ENCODE data around the gene CKS1B.
A peak's percentile ranks its signal among the peaks of the same experiment; 100 is the strongest.

The CKS1B gene

DNA sequence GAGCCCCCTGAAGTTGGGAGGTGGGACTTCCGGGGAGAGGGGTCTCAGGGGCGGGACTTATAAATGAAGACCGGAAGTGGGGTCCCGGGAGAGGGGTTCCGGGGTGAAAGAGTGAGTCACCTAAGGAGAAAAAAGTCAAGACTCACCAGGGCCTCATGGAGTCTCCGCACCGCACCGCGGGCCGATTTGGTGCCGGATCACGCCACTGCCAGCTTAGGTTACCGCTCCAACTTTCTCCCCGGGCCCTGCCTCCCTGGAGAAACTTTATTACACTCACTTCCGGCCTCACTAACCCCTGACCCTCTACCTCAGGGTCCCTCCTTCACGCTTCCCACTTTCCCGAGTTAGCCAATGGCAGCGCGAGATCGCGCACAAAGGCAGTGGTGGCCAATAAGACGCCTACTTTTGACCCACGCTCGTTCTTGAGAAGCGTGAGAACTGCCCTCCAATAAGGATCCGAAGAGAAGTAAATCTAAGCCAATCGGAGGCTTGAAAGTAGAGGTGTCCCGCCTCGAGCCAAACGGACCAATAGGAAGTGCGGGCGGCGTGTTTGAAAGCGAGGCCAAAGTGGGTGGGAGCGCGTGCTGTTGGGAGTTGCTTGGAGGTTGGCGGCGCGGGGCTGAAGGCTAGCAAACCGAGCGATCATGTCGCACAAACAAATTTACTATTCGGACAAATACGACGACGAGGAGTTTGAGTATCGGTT lies at the start of gene CKS1B:
Gene CKS1B (plus strand): TSS at position 580 of the 706 bp plus-strand sequence. CDS start 65 bp downstream, at position 645.
- Histone ChIP-seq H3K27me3 (ENCODE audit: insufficient read depth, low read depth) (no peaks in the 10 kb centered on the region), H4K20me1 (ENCODE audit: insufficient read depth) (no peaks in the 10 kb centered on the region), H3K36me3 (ENCODE audit: insufficient read depth) (peaks cover 10% of the 10 kb centered on the region; the same call in 1 of the 2 replicates), H3K27ac (peak within 1 kb of the TSS; percentile 77), H2AFZ (ENCODE audit: low read depth) (peak within 1 kb of the TSS; percentile 28), H3K79me2 (ENCODE audit: insufficient read depth, low read depth) (peaks cover 88% of the 10 kb centered on the region), H3K4me1 (ENCODE audit: low read depth, poor library complexity, severe bottlenecking) (peaks cover 66% of the 10 kb centered on the region), H3K9ac (peak within 1 kb of the TSS; percentile 76), H3K4me2 (peak within 1 kb of the TSS; percentile 89), H3K4me3 (IDR thresholded peaks at IDR 0.05; ENCODE audit: insufficient read depth, low read depth, low read length) (peak within 1 kb of the TSS; percentile 98)
- TF ChIP-seq, protein P1, sequence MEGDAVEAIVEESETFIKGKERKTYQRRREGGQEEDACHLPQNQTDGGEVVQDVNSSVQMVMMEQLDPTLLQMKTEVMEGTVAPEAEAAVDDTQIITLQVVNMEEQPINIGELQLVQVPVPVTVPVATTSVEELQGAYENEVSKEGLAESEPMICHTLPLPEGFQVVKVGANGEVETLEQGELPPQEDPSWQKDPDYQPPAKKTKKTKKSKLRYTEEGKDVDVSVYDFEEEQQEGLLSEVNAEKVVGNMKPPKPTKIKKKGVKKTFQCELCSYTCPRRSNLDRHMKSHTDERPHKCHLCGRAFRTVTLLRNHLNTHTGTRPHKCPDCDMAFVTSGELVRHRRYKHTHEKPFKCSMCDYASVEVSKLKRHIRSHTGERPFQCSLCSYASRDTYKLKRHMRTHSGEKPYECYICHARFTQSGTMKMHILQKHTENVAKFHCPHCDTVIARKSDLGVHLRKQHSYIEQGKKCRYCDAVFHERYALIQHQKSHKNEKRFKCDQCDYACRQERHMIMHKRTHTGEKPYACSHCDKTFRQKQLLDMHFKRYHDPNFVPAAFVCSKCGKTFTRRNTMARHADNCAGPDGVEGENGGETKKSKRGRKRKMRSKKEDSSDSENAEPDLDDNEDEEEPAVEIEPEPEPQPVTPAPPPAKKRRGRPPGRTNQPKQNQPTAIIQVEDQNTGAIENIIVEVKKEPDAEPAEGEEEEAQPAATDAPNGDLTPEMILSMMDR (conservative IDR thresholded peaks at IDR 0.05; ENCODE audit: low read depth, low read length): no peak

DNA sequence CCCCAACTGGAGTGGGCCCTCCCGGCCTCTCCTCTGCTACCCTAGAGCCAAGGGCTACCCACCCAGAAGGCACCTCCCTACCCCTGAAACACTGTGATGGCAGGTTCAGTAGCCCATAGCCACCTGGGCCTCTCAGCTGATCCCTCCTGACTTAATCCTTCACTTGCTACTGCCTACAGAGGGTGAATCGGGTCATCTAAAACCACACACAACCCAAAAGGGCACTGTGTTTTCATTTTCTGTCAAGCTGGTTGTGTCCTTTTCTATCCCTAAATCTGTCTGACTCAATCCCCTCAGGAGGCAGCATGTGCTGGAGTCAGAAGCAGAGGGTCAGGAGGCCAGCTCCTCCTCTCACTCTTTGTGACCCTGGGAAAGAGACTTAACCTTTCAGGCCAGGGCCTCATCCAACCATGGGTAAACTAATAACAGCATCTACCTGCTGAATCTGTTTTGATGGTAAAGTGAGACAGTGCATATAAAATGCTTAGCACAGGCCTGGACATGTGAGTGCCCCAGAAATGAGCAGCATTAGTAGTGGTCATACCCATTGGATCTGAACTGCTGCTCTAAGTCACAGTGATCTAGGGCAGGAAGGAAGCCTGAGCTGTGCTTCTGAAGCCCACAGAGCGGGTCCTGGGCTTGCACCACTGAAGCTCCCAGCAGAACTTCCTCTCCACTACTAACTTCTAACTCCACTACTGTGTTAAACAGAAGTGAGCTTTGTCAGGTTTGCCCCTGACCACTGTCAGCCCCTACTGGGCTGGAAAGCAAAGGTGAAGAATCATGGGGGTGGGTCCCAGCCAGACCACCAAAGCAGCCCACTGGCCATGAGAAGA lies 48.9 kb upstream of the CKS1B start:
- Histone ChIP-seq H3K27ac (no peak overlapping the region), H3K79me2 (ENCODE audit: insufficient read depth, low read depth) (no peaks in the 10 kb centered on the region), H2AFZ (ENCODE audit: low read depth) (no peak overlapping the region), H3K4me2 (no peak overlapping the region), H3K36me3 (ENCODE audit: insufficient read depth) (peaks cover 6% of the 10 kb centered on the region; the same call in 1 of the 2 replicates), H3K4me1 (ENCODE audit: low read depth, poor library complexity, severe bottlenecking) (peaks cover 9% of the 10 kb centered on the region), H3K4me3 (IDR thresholded peaks at IDR 0.05; ENCODE audit: insufficient read depth, low read depth, low read length) (no peak overlapping the region), H3K27me3 (ENCODE audit: insufficient read depth, low read depth) (no peaks in the 10 kb centered on the region), H4K20me1 (ENCODE audit: insufficient read depth) (no peaks in the 10 kb centered on the region), H3K9ac (no peak overlapping the region)
- TF ChIP-seq, protein P1 (conservative IDR thresholded peaks at IDR 0.05; ENCODE audit: low read depth, low read length): no peak

DNA sequence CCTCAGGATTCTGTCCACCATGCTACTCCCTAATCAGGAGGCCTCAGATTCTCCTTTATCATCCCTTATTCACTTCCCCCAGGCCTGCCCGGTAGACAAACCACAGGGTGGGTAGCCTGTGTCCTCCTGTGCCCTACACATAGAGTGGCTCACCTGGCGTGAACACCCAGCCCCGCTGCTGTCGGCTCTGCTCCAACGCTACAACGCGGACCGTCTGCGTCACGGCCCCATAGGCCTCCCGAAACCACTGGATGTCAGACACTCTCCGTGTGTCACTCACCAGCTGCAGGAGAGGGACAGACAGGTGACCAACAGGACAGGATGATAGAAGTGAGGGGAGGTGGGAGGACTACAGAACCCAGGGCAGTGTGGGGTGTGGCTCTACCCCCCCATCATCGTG lies 48.3 kb upstream of the CKS1B start:
- H4K20me1 ChIP-seq (ENCODE audit: insufficient read depth): no peaks in the 10 kb centered on the region
- H3K4me1 ChIP-seq (ENCODE audit: low read depth, poor library complexity, severe bottlenecking): peaks cover 9% of the 10 kb centered on the region
- no peak overlapping the region for H2AFZ ChIP-seq (ENCODE audit: low read depth)
- H3K27me3 ChIP-seq (ENCODE audit: insufficient read depth, low read depth): no peaks in the 10 kb centered on the region
- no peaks in the 10 kb centered on the region for H3K79me2 ChIP-seq (ENCODE audit: insufficient read depth, low read depth)
- no peak overlapping the region for H3K4me3 ChIP-seq (IDR thresholded peaks at IDR 0.05; ENCODE audit: insufficient read depth, low read depth, low read length)
- H3K9ac ChIP-seq: no peak overlapping the region
- no peak overlapping the region for H3K27ac ChIP-seq
- TF ChIP-seq, protein P1 (conservative IDR thresholded peaks at IDR 0.05; ENCODE audit: low read depth, low read length): no peak
- H3K4me2 ChIP-seq: no peak overlapping the region
- H3K36me3 ChIP-seq (ENCODE audit: insufficient read depth): peaks cover 6% of the 10 kb centered on the region; the same call in 1 of the 2 replicates

DNA sequence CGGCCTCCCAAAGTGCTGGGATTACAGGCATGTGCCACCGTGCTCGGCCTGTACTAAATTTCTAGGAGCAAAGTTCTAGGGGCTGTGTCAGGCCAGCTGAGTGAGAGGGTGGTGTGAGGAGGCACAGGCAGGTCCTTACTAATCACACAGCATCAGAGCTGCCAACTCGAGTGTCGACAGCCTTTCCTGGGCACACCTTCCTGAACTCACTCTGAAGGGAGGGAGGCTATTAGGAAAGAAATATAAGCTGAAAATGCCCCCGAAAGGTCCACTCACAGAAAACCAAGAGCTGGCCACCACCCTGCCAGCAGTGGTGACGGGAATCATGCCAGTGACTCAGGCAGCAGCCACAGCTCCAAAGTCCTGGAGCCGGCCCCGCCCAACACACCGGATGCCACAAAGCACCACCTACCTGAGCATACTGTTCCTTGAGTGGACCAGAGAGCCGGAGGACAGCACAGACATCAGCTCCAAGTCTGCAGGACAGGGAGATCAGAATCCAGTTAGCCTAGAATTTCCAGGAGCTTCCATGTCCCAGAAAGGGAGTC lies 42.5 kb upstream of the CKS1B start:
- no peaks in the 10 kb centered on the region for H3K27me3 ChIP-seq (ENCODE audit: insufficient read depth, low read depth)

More for the DNA sequence above, 42.5 kb upstream of the CKS1B start:
- peaks cover 27% of the 10 kb centered on the region for H3K79me2 ChIP-seq (ENCODE audit: insufficient read depth, low read depth)
- H3K27ac ChIP-seq: no peak overlapping the region
- no peak overlapping the region for H3K4me2 ChIP-seq
- no peaks in the 10 kb centered on the region for H4K20me1 ChIP-seq (ENCODE audit: insufficient read depth)
- peaks cover 14% of the 10 kb centered on the region for H3K4me1 ChIP-seq (ENCODE audit: low read depth, poor library complexity, severe bottlenecking)
- no peak overlapping the region for H3K9ac ChIP-seq
- no peak overlapping the region for H3K4me3 ChIP-seq (IDR thresholded peaks at IDR 0.05; ENCODE audit: insufficient read depth, low read depth, low read length)
- TF ChIP-seq, protein P1 (conservative IDR thresholded peaks at IDR 0.05; ENCODE audit: low read depth, low read length): no peak
- H3K36me3 ChIP-seq (ENCODE audit: insufficient read depth): no peaks in the 10 kb centered on the region; the same call in 1 of the 2 replicates
- H2AFZ ChIP-seq (ENCODE audit: low read depth): no peak overlapping the region

Data from KMS-11 (cell line).